ENCODE results near the gene PLCB1.

GRCh38 chr20:8749986-8750385 is 617.9 kb downstream of the PLCB1 start:
- no peak for TF ChIP-seq CTCF (IDR thresholded peaks at IDR 0.05)
- no peak for TF ChIP-seq POLR2A (IDR thresholded peaks at IDR 0.05)

All from Peyer's patch (tissue), 4 donors.